ENCODE results near the gene TMSB10.
A peak's percentile ranks its signal among the peaks of the same experiment; 100 is the strongest.
"Not testable (repeated sequence)": the region's sequence is repeated elsewhere in the genome, so short reads cannot be mapped to it uniquely, and the experiment has no call there.

TMSB10 gene

GRCh38 chr2:84905181-84906107 is at the start of gene TMSB10:
Gene TMSB10, plus strand, starts transcription at chr2:84905656.
- peak; percentile 92 for DNase-seq (ENCODE audit: low spot score)

DNA sequence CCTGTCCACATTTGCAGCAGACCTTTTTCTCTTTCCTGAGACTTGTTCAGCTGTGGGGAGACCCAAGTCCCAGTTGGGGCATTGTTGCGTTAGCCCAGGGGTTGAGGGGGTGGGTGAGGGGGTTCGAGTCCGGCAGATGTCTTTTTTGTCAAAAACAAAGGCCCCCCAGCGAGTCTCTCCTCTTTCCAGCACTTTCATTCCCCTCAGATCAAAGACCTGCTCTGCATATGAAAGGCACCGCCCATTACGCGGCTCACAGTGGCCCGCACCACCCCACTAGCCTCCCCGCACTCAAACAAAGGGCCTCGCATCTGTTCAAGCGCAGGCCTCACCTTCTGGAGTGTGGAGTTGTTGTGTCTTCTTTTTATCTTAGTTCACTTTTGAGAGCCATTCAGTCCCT is 49.7 kb upstream of the TMSB10 start:
- no peak for DNase-seq (ENCODE audit: low spot score)

DNA sequence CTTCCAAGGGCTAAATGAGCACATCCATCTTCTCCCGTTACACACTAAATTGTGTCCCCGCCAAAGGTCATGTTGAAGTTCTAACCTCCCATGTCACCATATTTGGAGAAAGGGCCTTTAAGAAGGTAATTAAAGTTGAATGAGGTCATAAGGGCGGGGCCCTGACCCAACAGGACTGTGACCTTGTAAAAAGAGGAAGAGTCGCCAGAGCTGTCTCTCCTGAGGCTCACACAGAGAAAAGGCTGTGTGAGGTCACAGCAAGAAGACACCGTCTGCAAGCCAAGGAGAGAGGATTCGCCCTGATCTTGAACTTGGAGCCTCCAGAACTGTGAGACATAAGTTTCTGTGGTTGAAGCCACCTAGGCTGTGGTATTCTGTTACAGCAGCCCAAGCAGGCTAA is 48.7 kb upstream of the TMSB10 start:
- DNase-seq (ENCODE audit: low spot score), result no peak

DNA sequence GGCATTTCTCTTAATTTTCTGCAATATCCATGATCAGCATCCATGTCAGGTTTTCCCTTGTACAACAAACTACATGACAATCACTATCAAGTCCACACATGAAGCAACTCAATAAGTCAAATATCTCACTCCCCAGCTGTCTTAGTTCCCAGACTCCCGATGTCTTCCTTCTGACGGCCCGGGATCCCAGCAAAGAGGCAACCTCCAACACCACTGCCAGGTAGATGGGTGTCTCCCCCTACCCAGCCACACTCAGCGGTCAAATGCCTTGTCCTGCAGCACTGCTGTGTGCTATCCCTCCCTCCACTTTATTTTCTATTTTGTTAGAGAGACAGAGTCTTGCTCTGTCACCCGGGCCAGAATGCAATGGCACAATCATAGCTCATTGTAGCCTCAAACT is 47.9 kb upstream of the TMSB10 start:
- DNase-seq (ENCODE audit: low spot score), result no peak

- DNase-seq (ENCODE audit: low spot score), result no peak
Observed at GRCh38 chr2:84858123-84858522, 47.3 kb upstream of the TMSB10 start.

DNA sequence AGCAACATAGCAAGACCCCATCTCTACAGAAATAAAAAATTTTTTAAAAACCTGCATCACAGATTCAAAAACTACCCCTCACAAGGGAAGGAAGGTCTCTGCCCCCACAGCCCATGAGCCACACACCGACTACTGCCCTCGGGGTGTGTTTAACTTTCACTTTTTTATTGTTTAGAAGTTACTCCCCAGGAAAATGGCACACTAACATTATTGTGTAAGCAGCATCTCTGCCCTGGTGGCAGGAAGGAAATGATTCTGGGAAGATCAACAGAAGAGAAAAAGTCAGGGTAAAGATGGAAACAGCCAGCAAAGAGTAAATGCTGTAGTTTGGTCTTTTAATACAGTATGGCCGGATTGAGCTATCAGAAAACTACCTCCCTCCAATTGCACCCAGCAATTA is 46.5 kb upstream of the TMSB10 start:
- no peak for DNase-seq (ENCODE audit: low spot score)

GRCh38 chr2:84861539-84861938 is 43.9 kb upstream of the TMSB10 start:
- no peak for DNase-seq (ENCODE audit: low spot score)

DNA sequence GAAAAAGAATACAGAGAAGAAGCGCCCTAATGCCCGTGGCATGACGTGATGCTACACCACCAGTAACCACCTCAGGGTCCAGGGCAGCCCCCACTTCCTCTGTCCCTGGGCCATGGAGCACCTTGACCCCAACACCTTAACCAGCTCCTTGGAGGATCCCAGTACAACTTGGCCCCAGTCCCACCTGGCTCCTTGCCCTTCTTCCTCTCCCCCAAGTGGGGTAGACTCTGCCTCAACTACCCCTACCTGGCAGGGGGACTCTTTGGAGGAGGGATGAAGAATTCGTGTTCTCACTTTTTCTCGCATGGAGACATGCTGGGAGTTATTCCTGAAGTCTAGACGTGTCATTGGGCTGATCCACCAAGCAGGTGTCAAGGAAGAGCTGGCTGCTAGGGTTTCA is 43.5 kb upstream of the TMSB10 start:
- no peak for DNase-seq (ENCODE audit: low spot score)

- peak; percentile 64 for DNase-seq (ENCODE audit: low spot score)
Observed at GRCh38 chr2:84865181-84865783, 40.2 kb upstream of the TMSB10 start.

DNA sequence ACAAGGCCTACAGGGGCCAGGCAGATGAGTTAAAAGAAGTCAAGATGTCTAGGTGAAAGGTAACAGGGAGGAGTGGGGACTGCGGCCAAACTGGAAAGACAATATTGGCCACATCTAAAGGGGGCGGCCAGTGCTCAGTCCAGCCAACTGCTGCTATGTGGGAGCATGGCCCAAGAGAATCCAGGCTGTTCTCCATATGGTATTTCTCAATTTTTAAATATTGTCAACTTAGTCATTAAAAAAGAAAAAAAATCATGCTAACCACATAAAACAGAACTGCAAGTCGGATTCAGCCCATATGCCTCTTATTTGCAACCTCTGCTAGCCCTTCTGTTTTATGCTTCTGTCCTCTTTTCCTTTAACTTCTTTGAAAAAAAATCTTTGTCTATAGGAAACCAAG is 39.3 kb upstream of the TMSB10 start:
- no peak for DNase-seq (ENCODE audit: low spot score)

DNA sequence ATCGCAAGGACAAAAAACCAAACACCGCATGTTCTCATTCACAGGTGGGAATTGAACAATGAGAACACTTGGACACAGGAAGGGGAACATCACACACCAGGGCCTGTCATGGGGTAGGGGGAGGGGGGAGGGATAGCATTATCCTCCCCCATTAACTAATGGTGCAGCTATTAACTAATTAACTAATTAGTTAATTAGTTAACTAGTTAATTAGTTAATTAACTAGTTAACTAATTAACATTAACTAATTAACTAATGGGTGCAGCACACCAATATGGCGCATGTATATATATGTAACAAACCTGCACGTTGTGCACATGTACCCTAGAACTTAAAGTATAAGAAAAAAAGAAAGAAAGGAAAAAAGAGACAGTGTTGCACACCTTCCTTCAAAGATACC is 37.1 kb upstream of the TMSB10 start:
- DNase-seq (ENCODE audit: low spot score), result not testable (repeated sequence)

DNA sequence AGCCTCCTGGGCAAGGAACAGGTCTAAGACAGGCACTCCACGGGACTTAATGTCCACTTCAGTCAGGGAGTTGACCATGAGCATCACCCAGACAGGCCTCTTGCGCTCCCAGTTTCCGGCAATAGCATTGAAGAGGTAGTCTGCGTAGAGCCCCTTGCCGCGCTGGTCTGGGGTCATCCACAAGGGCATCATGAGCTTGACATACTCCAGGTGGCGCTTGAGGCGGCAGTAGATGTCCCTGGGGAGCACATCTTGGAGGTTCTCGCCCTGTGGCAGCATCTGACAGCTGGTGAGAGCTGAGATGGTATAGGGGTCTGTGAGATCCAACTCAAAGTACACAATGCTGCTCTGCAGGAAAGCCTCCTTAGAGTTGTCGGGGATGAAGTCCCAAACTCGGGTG is 35.1 kb upstream of the TMSB10 start:
- no peak for DNase-seq (ENCODE audit: low spot score)

- not testable (repeated sequence) for DNase-seq (ENCODE audit: low spot score)
Observed at GRCh38 chr2:84872691-84873090, 32.8 kb upstream of the TMSB10 start.

DNA sequence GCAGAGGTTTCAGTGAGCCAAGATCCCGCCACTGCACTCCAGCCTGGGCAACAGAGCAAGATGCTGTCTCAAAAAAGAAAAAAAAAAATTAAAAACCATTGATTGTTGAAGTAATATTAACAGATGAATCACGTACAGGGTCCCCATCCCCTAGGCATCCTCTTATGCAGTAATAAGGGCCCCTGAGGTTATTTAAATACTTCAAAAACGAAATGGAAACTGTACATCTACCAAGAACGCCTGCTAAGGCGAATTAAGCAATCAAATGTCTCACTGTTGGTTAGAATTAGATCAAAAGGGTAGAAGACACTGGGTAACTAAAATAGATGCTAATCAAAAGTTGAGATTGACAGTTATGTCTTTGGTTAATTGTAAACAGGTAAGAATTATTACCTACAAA is 32.1 kb upstream of the TMSB10 start:
- no peak for DNase-seq (ENCODE audit: low spot score)

- DNase-seq (ENCODE audit: low spot score), result no peak
Observed at GRCh38 chr2:84874381-84875212, 30.9 kb upstream of the TMSB10 start.

DNA sequence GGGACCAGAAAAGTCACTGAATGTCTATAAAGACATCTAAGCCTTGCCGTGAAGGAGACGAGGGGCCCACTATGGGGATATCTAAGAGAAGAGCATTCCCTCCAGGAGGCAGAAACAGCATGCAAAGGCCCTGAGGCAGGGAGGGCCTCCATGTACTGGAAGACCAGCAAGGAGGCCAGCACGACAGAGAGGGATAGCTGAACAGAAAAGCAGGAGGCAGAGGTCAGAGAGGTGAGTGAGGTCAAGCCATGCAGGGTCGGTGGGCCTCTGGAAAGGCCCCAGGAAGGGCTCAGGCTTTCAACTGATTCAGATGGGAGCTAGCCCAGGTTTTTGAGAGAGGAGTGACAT is 30.3 kb upstream of the TMSB10 start:
- DNase-seq (ENCODE audit: low spot score), result no peak

DNA sequence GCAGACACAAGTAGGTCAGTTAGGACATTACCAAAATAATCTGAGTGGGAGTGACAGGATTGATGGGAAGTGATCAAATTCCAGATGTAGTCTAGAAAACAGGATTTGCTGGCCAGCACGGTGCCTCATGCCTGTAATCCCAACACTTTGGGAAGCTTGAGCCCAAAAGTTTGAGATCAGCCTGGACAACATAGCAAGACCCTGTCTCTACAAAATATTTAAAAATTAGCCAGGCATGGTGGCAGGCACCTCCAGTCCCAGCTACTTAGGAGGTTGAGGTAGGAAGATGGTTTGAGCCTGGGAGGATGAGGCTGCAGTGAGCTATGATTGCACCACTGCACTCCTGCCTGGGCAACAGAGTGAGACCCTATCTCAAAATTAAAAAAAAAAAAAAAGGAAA is 29.8 kb upstream of the TMSB10 start:
- DNase-seq (ENCODE audit: low spot score), result not testable (repeated sequence)

GRCh38 chr2:84876369-84876768 is 29.1 kb upstream of the TMSB10 start:
- no peak for DNase-seq (ENCODE audit: low spot score)

- no peak for DNase-seq (ENCODE audit: low spot score)
Observed at GRCh38 chr2:84878459-84878858, 27.0 kb upstream of the TMSB10 start.

GRCh38 chr2:84878896-84879583 is 26.4 kb upstream of the TMSB10 start:
- DNase-seq (ENCODE audit: low spot score), result no peak

- no peak for DNase-seq (ENCODE audit: low spot score)
Observed at GRCh38 chr2:84879584-84880394, 25.7 kb upstream of the TMSB10 start.

GRCh38 chr2:84880395-84880644 is 25.1 kb upstream of the TMSB10 start:
- no peak for DNase-seq (ENCODE audit: low spot score)

Measured in CD4-positive, alpha-beta T cell treated with Interleukin-15 for 4 hours (primary cell).